MM.1S (cell line): ENCODE measurements around the gene AP3D1.
"Not testable (repeated sequence)": the region's sequence is repeated elsewhere in the genome, so short reads cannot be mapped to it uniquely, and the experiment has no call there.

Source experiments
- DNase-seq: peaks from one replicate; pipeline ENCODE4 v3.0.0-alpha.2; 2015
- H2AFZ ChIP-seq: fragments of 300-600 bp; sonication (generic); 2 replicates; pipeline ENCODE4 v1.6.0; 2016; ENCODE audit warnings: antibody characterized with exemption, low read length
- H3F3A ChIP-seq: fragments of 300-600 bp; sonication (generic); 2 replicates; pipeline ENCODE4 v1.6.1; 2016; ENCODE audit warnings: mild to moderate bottlenecking, antibody characterized with exemption, low read length, moderate library complexity, mixed read lengths; ENCODE audit not compliant: insufficient read depth
- H3K27ac ChIP-seq: fragments of 300-600 bp; sonication (generic); 2 replicates; pipeline ENCODE4 v1.5.1; 2016; ENCODE audit warnings: mild to moderate bottlenecking, low read length
- H3K27me3 ChIP-seq: fragments of 300-600 bp; sonication (generic); replicated peaks from 2 replicates; pipeline ENCODE4 v1.6.0; 2016; ENCODE audit warnings: low read length; ENCODE audit not compliant: insufficient read depth
- H3K36me3 ChIP-seq: fragments of 300-600 bp; sonication (generic); replicated peaks from 2 replicates; pipeline ENCODE4 v1.6.1; 2016; ENCODE audit warnings: mild to moderate bottlenecking, low read length, mixed read lengths; ENCODE audit not compliant: insufficient read depth
- H3K4me1 ChIP-seq: fragments of 300-600 bp; sonication (generic); 2 replicates; pipeline ENCODE4 v1.6.1; 2016; ENCODE audit warnings: low read length, mixed read lengths
- H3K4me2 ChIP-seq: fragments of 300-600 bp; sonication (generic); 2 replicates; pipeline ENCODE4 v1.6.0; 2016; ENCODE audit warnings: low read depth, low read length
- H3K4me3 ChIP-seq: fragments of 300-600 bp; sonication (generic); 2 replicates; pipeline ENCODE4 v1.5.1; 2016; ENCODE audit warnings: low read length, mixed read lengths
- H3K79me2 ChIP-seq: fragments of 300-600 bp; sonication (generic); 2 replicates; pipeline ENCODE4 v1.6.1; 2016; ENCODE audit warnings: mixed run types, low read length, mixed read lengths
- H3K9ac ChIP-seq: fragments of 300-600 bp; sonication (generic); 2 replicates; pipeline ENCODE4 v1.6.1; 2016; ENCODE audit warnings: low read length, mixed read lengths
- H3K9me2 ChIP-seq: fragments of 300-600 bp; sonication (generic); replicated peaks from 2 replicates; pipeline ENCODE4 v1.6.1; 2016; ENCODE audit warnings: mild to moderate bottlenecking, low read length, mixed read lengths; ENCODE audit not compliant: insufficient read depth
- H3K9me3 ChIP-seq: fragments of 300-600 bp; sonication (generic); replicated peaks from 2 replicates; pipeline ENCODE4 v1.6.1; 2016; ENCODE audit warnings: mild to moderate bottlenecking, low read length, mixed read lengths; ENCODE audit not compliant: insufficient read depth
- H4K20me1 ChIP-seq: fragments of 300-600 bp; sonication (generic); 2 replicates; pipeline ENCODE4 v1.6.1; 2016; ENCODE audit warnings: mild to moderate bottlenecking, low read length, moderate library complexity, mixed read lengths; ENCODE audit not compliant: insufficient read depth
- EZH2 ChIP-seq: fragments of 300-600 bp; sonication (generic); optimal IDR thresholded peaks from 2 replicates; pipeline ENCODE3; 2017; ENCODE audit warnings: low read depth, mild to moderate bottlenecking, antibody characterized with exemption, low read length, mixed read lengths
- EZH2phosphoT487 ChIP-seq: fragments of 300-600 bp; sonication (generic); IDR thresholded peaks from 2 replicates; pipeline ENCODE4 v1.6.1; 2018; ENCODE audit warnings: antibody characterized with exemption, low read length
- TF ChIP-seq, protein P1 (sequence below): fragments of 300-600 bp; sonication (generic); IDR thresholded peaks from 2 replicates; pipeline ENCODE4 v1.5.1; 2016; ENCODE audit warnings: antibody characterized with exemption, low read length, mixed read lengths

AP3D1 gene

DNA sequence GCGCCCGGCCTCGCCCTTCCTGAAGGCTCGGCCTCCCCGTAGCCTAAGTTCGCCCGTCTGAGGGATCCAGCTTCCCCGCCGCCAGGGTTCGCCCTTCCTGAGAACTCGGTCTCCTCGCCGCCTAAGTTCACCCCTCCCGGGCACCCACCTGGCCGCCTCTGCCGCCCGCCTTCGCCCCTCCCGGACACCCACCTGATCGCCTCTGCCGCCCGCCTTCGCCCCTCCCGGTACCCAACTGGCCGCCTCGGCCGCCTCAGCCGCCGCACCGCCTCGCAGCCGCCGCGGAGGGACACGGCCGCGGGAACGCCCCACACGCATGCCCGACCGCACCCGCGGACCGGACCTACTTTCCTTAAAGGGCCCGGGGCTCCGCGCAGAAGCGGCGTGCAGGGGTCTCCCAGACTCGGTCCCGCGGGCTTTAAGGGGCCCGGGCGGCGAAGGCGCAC is 55.3 kb downstream of the AP3D1 start, which contains the start of gene MOB3A:
MOB3A (minus strand) TSS at position 293 of the 446 bp plus-strand sequence. CDS start 17,766 bp downstream, outside the sequence.
- H3K27me3 ChIP-seq: no peaks in the 10 kb centered on the region
- peaks cover 23% of the 10 kb centered on the region for H3K4me1 ChIP-seq
- H3K27ac ChIP-seq: peak within 1 kb of the TSS; percentile 92
- peak within 1 kb of the TSS; percentile 89 for H3K9ac ChIP-seq
- peak within 1 kb of the TSS; percentile 86 for H3K4me2 ChIP-seq
- H2AFZ ChIP-seq: peak within 1 kb of the TSS; percentile 70
- peaks cover 30% of the 10 kb centered on the region for H3F3A ChIP-seq
- no peaks in the 10 kb centered on the region for H3K9me3 ChIP-seq
- no peaks in the 10 kb centered on the region for H3K9me2 ChIP-seq
- peaks cover 61% of the 10 kb centered on the region for H3K79me2 ChIP-seq
- H4K20me1 ChIP-seq: no peaks in the 10 kb centered on the region
- TF ChIP-seq, protein P1, sequence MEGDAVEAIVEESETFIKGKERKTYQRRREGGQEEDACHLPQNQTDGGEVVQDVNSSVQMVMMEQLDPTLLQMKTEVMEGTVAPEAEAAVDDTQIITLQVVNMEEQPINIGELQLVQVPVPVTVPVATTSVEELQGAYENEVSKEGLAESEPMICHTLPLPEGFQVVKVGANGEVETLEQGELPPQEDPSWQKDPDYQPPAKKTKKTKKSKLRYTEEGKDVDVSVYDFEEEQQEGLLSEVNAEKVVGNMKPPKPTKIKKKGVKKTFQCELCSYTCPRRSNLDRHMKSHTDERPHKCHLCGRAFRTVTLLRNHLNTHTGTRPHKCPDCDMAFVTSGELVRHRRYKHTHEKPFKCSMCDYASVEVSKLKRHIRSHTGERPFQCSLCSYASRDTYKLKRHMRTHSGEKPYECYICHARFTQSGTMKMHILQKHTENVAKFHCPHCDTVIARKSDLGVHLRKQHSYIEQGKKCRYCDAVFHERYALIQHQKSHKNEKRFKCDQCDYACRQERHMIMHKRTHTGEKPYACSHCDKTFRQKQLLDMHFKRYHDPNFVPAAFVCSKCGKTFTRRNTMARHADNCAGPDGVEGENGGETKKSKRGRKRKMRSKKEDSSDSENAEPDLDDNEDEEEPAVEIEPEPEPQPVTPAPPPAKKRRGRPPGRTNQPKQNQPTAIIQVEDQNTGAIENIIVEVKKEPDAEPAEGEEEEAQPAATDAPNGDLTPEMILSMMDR: peak; percentile 50
- TF ChIP-seq EZH2: no peak
- peak within 1 kb of the TSS; percentile 80 for H3K4me3 ChIP-seq
- peak; percentile 92 for DNase-seq
- H3K36me3 ChIP-seq: 0 out of 2 replicates have a peak, but pooled peaks cover 4% of the 10 kb centered on the region

DNA sequence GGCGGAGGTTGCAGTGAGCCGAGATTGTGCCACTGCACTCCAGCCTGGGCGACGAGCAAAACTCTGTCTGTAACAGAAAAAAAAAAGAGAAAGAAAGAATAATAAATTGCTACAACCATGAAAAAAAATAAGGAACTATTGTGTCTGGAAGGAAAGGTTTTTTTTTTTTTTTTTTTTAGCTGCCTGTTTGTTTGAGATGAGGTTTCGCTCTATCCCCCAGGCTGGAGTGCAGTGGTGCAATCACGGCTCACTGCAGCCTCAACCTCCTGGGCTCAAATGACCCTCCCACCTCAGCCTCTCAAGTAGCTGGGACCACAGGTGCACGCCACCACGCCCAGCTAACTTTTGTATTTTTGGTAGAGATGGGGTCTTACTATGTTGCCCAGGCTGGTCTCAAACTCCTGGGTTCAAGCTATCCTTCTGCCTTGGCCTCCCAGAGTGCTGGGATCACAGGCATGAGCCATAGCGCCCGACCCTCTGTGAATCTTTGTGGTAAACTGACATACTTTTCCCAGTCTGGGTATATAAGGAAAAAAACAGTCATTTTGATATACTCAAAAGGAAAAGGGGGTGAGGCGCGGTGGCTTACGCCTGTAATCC is 59.3 kb downstream of the AP3D1 start:
- Histone ChIP-seq H3F3A (peaks cover 61% of the 10 kb centered on the region), H3K4me1 (peaks cover 51% of the 10 kb centered on the region), H3K79me2 (peaks cover 64% of the 10 kb centered on the region)
- not testable (repeated sequence) for H3K27me3 ChIP-seq, H3K27ac ChIP-seq, H3K9ac ChIP-seq, DNase-seq, H3K4me3 ChIP-seq, H3K36me3 ChIP-seq, H3K9me2 ChIP-seq, H3K4me2 ChIP-seq, H3K9me3 ChIP-seq, H4K20me1 ChIP-seq, H2AFZ ChIP-seq

DNA sequence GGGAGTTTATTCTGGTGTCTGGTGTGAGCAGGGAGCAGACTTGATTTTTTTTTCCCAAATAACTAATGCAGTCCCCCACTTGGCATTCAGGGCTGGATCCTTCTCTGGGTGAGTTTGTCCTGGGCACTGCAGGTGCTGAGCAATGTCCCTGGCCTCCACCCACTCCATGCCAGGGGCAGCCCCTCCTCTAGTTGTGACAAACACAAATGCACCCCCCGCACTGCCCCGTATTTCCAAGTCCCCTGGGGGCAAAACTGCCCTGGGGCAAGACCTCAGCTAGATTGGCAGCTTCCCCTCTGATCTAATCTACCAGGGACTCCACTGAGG is 61.7 kb downstream of the AP3D1 start:
- Histone ChIP-seq H3K79me2 (peaks cover 59% of the 10 kb centered on the region), H3K4me1 (peaks cover 60% of the 10 kb centered on the region), H3K36me3 (no peaks in the 10 kb centered on the region), H3K27ac (peak overlapping the region; percentile 90), H4K20me1 (no peaks in the 10 kb centered on the region), H3K27me3 (no peaks in the 10 kb centered on the region), H3K4me2 (peak overlapping the region; percentile 86), H3K9me2 (no peaks in the 10 kb centered on the region), H2AFZ (no peak overlapping the region), H3F3A (peaks cover 75% of the 10 kb centered on the region), H3K4me3 (peak overlapping the region; percentile 28; the same call in 1 of the 2 replicates), H3K9ac (peak overlapping the region; percentile 80), H3K9me3 (no peaks in the 10 kb centered on the region)
- no peak for DNase-seq
- no peak for TF ChIP-seq EZH2
- no peak for TF ChIP-seq EZH2phosphoT487
- TF ChIP-seq, protein P1: no peak

DNA sequence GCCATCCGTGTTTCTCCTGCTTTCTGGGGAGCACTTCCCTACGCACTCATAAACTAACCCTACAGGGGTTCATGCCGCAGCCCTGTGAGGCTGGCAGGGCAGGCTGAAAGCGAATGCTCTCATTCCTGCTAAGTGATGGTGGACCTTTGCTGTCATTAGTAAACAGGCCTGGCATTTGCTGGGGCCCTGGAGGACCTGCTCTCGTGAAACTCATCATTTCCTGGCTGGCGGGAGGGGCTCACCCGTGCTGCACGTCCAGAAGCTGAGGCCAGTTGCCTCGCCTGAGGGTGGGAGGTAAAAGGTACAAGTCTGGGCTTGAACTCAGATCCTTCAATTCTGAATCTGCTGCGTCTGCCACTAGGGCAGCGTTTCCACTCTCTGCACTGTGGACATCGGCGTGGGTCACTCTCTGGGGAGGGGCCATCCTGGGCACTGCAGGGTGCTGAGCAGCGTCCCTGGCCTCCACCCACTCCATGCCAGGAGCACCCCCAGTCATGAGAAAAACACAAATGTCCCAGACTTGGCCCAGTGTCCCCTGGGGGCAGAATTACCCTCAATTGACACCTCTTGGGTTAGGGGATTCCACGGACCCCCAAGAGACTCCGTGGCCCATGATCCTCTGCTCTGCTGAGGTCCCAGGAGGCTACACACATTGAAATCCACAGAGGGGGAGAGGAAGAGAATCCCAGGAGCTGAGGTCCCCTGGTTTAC is 62.2 kb downstream of the AP3D1 start:
- H2AFZ ChIP-seq: no peak overlapping the region
- peak overlapping the region; percentile 86 for H3K4me2 ChIP-seq
- H3K79me2 ChIP-seq: peaks cover 59% of the 10 kb centered on the region
- DNase-seq: peak; percentile 89
- H3K4me1 ChIP-seq: peaks cover 56% of the 10 kb centered on the region
- TF ChIP-seq EZH2phosphoT487 (no peak), EZH2 (no peak)
- TF ChIP-seq, protein P1: no peak
- no peaks in the 10 kb centered on the region for H3K9me3 ChIP-seq
- no peaks in the 10 kb centered on the region for H3K36me3 ChIP-seq
- H3K4me3 ChIP-seq: peak overlapping the region; percentile 28; the same call in 1 of the 2 replicates
- no peaks in the 10 kb centered on the region for H3K9me2 ChIP-seq
- peak overlapping the region; percentile 80 for H3K9ac ChIP-seq
- no peaks in the 10 kb centered on the region for H4K20me1 ChIP-seq
- peaks cover 73% of the 10 kb centered on the region for H3F3A ChIP-seq
- H3K27me3 ChIP-seq: no peaks in the 10 kb centered on the region
- H3K27ac ChIP-seq: peak overlapping the region; percentile 90
